ENCODE measurements around the gene PARD3B. TPM values are rescaled to one million over a fixed set of nuclear protein-coding genes. Genes with fewer than 3 reads are reported as not detected.
"Not testable (repeated sequence)": the region's sequence is repeated elsewhere in the genome, so short reads cannot be mapped to it uniquely, and the experiment has no call there.

The PARD3B gene
- total and polyA plus RNA-seq, 12 donors: 0.46 to 12.4 (median 8.3) TPM

GRCh38 chr2:204557604-204558003 lies 12.3 kb downstream of the PARD3B start:
- Histone ChIP-seq H3K36me3 (no peaks in the 10 kb centered on the region), H3K4me3 (no peak overlapping the region), H3K9me3 (peaks cover 0 to 14% (median 0%) of the 10 kb centered on the region in 11 donors), H3K4me1 (no peaks in the 10 kb centered on the region), H3K27me3 (no peaks in the 10 kb centered on the region), H3K27ac (no peak overlapping the region)
- intact Hi-C loops (cut with DNase I): no loop called here
- no peak for TF ChIP-seq CTCF (IDR thresholded peaks at IDR 0.05)
- no peak for DNase-seq
- 94 to 98% methylated on average over 1 of the region's 1 CpG for WGBS, 2 donors
- no peak for ATAC-seq

GRCh38 chr2:204559358-204559757 lies 14.1 kb downstream of the PARD3B start:
- DNase-seq; H3K27me3 ChIP-seq; H3K36me3 ChIP-seq; ATAC-seq; intact Hi-C loops (cut with DNase I); H3K4me3 ChIP-seq; H3K27ac ChIP-seq; H3K4me1 ChIP-seq: not testable (repeated sequence)
- H3K9me3 ChIP-seq: peaks cover 0 to 14% (median 0%) of the 10 kb centered on the region in 11 donors

DNA sequence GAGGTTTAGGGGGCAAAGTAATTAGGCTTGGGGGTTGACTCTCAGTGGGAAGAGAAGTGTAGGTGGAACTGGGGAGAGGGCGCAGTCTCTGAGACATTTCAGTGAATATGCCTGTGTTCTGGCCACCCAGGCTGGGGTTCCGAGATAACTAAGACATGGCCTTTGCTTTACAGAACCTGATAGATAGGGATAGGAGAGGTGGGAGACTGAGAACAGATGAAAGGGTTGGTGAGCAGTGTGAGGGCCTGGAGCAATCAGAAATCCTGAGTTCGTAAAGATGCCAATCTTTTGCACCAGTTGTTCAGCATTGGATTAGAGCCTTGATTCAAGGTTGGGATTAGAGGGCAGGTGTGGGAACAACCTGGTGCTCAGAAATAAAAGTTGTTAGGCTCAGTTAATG lies 15.6 kb downstream of the PARD3B start:
- no peak for TF ChIP-seq CTCF (IDR thresholded peaks at IDR 0.05)
- intact Hi-C loops (cut with DNase I): no loop called here
- Histone ChIP-seq H3K4me1 (no peaks in the 10 kb centered on the region), H3K27me3 (no peaks in the 10 kb centered on the region), H3K27ac (no peak overlapping the region), H3K4me3 (no peak overlapping the region), H3K36me3 (no peaks in the 10 kb centered on the region), H3K9me3 (peaks cover 0 to 14% (median 0%) of the 10 kb centered on the region in 11 donors)
- 85 to 98% methylated on average over 3 of the region's 3 CpGs for WGBS, 2 donors
- DNase-seq (no peak), ATAC-seq (no peak)

DNA sequence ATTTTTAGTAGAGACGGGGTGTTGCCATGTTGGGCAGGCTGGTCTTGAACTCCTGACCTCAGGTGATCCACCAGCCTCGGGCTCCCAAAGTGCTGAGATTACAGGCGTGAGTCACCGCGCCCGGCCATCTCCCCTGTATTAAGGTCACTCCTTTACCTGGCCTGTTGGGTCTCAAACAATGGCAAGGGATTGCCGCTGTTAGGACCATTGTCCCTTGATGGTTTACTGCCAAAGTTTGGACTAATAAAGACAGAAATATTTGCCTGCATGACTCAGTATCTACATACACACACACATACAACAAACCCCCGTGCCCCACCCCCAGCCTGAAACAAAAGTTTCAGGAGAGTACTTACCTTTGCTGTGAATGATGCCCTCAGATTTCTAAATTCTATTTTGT lies 16.5 kb downstream of the PARD3B start:
- DNase-seq: no peak
- intact Hi-C loops (cut with DNase I): no loop called here
- Histone ChIP-seq H3K27ac (no peak overlapping the region), H3K4me1 (no peaks in the 10 kb centered on the region), H3K36me3 (no peaks in the 10 kb centered on the region), H3K9me3 (peaks cover 0 to 14% (median 0%) of the 10 kb centered on the region in 11 donors), H3K4me3 (no peak overlapping the region), H3K27me3 (no peaks in the 10 kb centered on the region)
- no peak for TF ChIP-seq CTCF (IDR thresholded peaks at IDR 0.05)
- 96 to 97% methylated on average over 8 of the region's 8 CpGs for WGBS, 2 donors
- ATAC-seq: no peak

DNA sequence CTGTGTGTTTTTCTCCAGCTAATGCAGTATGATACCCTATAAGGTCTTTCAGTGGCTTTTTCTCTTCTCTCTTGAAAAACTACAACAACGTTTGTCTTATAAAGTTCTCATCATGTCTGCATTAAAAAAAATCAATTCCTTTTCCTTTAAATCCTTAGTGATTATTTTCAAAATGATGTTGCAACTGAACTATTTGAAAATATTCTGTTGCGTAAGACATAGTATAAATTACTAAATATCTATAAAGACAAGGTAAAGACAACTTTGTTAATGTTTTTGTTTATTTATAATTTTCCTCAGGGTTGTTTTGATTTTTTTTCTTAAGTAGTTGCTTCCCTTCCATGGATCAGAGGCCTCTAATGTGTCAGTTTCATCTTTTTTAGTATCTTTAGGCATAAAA lies 21.2 kb downstream of the PARD3B start:
- DNase-seq (no peak), ATAC-seq (no peak)
- Histone ChIP-seq H3K36me3 (no peaks in the 10 kb centered on the region), H3K27ac (no peak overlapping the region), H3K4me1 (no peaks in the 10 kb centered on the region), H3K27me3 (no peaks in the 10 kb centered on the region), H3K9me3 (no peaks in the 10 kb centered on the region), H3K4me3 (no peak overlapping the region)
- TF ChIP-seq CTCF (IDR thresholded peaks at IDR 0.05): no peak
- intact Hi-C loops (cut with DNase I): no loop called here
- 65 to 68% methylated on average over 2 of the region's 2 CpGs for WGBS, 2 donors

Data from heart right ventricle (tissue), 16 donors.